Measurements from ENCODE around the gene NLGN1.

DNA sequence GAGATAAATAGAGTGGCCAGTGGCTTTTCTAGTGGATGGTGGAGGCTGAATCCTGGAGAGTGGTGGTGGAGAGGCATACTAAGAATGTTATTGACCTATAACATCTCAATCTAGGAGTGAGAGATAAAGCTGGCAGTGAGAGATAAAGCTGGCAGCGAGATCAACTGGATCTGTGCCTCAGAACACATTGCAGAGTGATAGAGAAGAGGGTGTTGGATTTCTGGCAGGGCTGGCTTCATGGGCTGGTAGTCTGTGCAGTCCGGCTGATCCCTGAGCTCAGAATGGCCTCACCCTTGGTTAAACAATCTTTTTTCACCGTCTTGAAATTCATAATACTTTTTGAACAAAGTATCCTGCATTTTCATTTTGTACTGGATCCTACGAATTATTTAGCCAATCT lies 221.2 kb downstream of the NLGN1 start:
- TF ChIP-seq, protein P1, sequence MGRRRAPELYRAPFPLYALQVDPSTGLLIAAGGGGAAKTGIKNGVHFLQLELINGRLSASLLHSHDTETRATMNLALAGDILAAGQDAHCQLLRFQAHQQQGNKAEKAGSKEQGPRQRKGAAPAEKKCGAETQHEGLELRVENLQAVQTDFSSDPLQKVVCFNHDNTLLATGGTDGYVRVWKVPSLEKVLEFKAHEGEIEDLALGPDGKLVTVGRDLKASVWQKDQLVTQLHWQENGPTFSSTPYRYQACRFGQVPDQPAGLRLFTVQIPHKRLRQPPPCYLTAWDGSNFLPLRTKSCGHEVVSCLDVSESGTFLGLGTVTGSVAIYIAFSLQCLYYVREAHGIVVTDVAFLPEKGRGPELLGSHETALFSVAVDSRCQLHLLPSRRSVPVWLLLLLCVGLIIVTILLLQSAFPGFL (CRISPR knock-in tag; IDR thresholded peaks at IDR 0.05): no peak
- TF ChIP-seq POLR2A (conservative IDR thresholded peaks at IDR 0.05) (no peak), ZNF436 (CRISPR knock-in tag; IDR thresholded peaks at IDR 0.05) (no peak), EZH2 (IDR thresholded peaks at IDR 0.05; ENCODE audit: borderline replicate concordance, low read depth, low read length) (no peak)
